Transverse colon (tissue), 4 donors: ENCODE results near the gene TNK2.
"Not testable (repeated sequence)": the region's sequence is repeated elsewhere in the genome, so short reads cannot be mapped to it uniquely, and the experiment has no call there.

Experiments
- EP300 ChIP-seq: sonication (generic); formaldehyde crosslinking; IDR thresholded peaks from one replicate; pipeline ENCODE4 v1.6.1; 2017; ENCODE audit warnings: antibody characterized with exemption, low read depth
- POLR2A ChIP-seq: fragments of 450-650 bp; IDR thresholded peaks from one replicate; pipeline ENCODE4 v1.6.1; 2016; ENCODE audit warnings: antibody characterized with exemption, mild to moderate bottlenecking, moderate library complexity
- POLR2AphosphoS5 ChIP-seq, 3 donors: sonication (generic); formaldehyde crosslinking; IDR thresholded peaks; one replicate each; pipeline ENCODE4 v1.6.1; 2016; ENCODE audit warnings: antibody characterized with exemption in 3 of 3
- TF ChIP-seq, protein P1 (sequence below), 5 experiments: fragments of 200-600 bp in 3 of 5; fragments of 450-650 bp in 2 of 5; sonication (generic) in 3 of 5; IDR thresholded peaks; 1 replicate in 2 of 5; 2 replicates in 3 of 5; pipeline ENCODE4 v1.5.1; 2016 to 2017; ENCODE audit warnings: antibody characterized with exemption in 5 of 5, inconsistent platforms in 3 of 5, mild to moderate bottlenecking in 2 of 5, moderate library complexity in 1 of 5

DNA sequence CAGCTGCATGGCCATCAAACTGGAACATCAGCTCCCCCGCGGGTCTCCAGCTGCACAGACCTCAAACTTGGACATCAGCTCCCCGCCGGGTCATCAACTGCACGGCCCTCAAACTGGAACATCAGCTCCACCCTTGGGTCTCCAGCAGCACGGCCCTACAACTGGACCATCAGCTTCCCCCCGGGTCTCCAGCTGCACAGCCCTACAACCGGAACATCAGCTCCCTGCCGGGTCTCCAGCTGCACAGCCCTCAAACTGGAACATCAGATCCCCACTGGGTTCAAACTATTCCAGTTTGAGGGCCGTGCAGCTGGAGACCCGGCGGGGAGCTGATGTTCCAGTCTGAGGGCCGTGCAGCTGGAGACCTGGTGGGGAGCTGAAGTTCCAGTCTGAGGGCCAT lies 32.5 kb upstream of the TNK2 start:
- TF ChIP-seq POLR2AphosphoS5 (IDR thresholded peaks at IDR 0.05); POLR2A; EP300: not testable (repeated sequence)
- TF ChIP-seq, protein P1, sequence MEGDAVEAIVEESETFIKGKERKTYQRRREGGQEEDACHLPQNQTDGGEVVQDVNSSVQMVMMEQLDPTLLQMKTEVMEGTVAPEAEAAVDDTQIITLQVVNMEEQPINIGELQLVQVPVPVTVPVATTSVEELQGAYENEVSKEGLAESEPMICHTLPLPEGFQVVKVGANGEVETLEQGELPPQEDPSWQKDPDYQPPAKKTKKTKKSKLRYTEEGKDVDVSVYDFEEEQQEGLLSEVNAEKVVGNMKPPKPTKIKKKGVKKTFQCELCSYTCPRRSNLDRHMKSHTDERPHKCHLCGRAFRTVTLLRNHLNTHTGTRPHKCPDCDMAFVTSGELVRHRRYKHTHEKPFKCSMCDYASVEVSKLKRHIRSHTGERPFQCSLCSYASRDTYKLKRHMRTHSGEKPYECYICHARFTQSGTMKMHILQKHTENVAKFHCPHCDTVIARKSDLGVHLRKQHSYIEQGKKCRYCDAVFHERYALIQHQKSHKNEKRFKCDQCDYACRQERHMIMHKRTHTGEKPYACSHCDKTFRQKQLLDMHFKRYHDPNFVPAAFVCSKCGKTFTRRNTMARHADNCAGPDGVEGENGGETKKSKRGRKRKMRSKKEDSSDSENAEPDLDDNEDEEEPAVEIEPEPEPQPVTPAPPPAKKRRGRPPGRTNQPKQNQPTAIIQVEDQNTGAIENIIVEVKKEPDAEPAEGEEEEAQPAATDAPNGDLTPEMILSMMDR (IDR thresholded peaks at IDR 0.05) = not testable (repeated sequence)
